Measurements from ENCODE around the gene TRAPPC14. TPM values are rescaled to one million over a fixed set of nuclear protein-coding genes. Genes with fewer than 3 reads are reported as not detected.

The TRAPPC14 gene
- total and polyA plus RNA-seq, 2 of the 13 experiments (the other 11 are each of a cell fraction or from before 2014, with no cell fraction given), result 4.7 to 9.6 TPM

DNA sequence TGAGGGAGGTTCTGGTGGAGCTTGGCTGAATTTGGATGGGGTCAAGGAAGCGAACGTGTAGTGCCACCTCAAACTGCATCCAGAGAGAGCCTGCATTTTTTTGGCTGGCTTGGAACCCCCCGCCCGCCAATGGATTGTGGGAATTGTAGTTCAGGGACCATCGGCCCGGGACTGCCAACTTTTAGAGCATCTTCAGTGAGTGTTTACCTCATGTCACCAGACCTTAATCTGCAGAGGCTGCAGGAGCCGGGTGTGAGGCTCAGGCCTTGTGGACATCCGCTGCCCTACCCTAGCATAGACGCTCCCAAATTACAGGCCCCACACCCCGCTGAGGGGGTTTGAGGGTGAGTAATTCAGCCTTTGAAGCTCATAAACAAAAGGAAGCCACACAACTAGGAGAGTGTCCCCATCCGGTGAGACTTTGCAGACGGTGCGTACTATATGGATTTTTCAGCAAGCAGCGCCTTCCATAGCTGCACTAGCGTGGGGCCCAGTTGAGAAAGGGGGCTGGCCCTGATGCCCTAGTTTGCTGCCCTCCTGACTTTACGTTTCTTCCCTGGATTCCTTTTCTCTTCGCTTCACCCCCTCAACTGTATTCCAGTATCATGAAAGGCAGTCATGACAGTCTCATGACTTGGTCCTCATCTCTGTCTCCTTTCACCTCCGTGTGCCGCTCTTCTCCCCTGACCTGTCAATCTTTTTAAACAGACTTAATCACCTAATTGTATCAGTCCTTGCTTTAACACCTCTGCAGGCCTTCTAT lies 38.4 kb downstream of the TRAPPC14 start:
- FAIRE-seq (no peak), DNase-seq (ENCODE audit: low spot score) (peak; percentile 57), ATAC-seq (peak; percentile 59)
- Histone ChIP-seq H3K36me3 (replicated peaks in 1 of 2; ENCODE audit: control insufficient read depth in 1 of 2, insufficient read depth in 2 of 2, low read length in 2 of 2) (no peaks in the 10 kb centered on the region), H3K9ac (ENCODE audit: insufficient read depth, low read depth, low read length) (peak overlapping the region; percentile 87), H2AFZ (ENCODE audit: low read length) (peak overlapping the region; percentile 71), H4K20me1 (ENCODE audit: insufficient read depth, low read length) (no peaks in the 10 kb centered on the region), H3K9me3 (ENCODE audit: low read length) (no peaks in the 10 kb centered on the region), H3K4me1 (ENCODE audit: insufficient read depth, low read length) (peaks cover 45% of the 10 kb centered on the region), H3K27ac (ENCODE audit: extremely low read length, insufficient read depth, low read length) (peak overlapping the region; percentile 77), H3K4me3 (replicated peaks in 1 of 3; ENCODE audit: insufficient read depth in 1 of 3, low read depth in 2 of 3, low read length in 3 of 3) (peak overlapping the region; percentile 62 to 98 (median 95)), H3K79me2 (ENCODE audit: insufficient read depth, low read length) (peaks cover 8% of the 10 kb centered on the region), H3K4me2 (ENCODE audit: low read depth, low read length) (peak overlapping the region; percentile 98), H3K27me3 (ENCODE audit: control insufficient read depth in 1 of 2, insufficient read depth in 2 of 2, low read length in 2 of 2) (no peaks in the 10 kb centered on the region; a peak in 1 of 5 replicates)
- in situ Hi-C loops (cut with HindIII; ENCODE audit: extremely low pct_ligation_motif_present, low pct_unique_long_range_greater_than_20kb) (no loop called here), intact Hi-C loops (cut with micrococcal nuclease; ENCODE audit: unreplicated experiment) (loop anchor here (2.0 kb wide), 1 partner anchor 19 kb away; the partner anchor contains the start of genes AP4M1 and MCM7)
- POLR2A ChIA-PET, result interaction anchor here (0.6 to 2.0 kb wide), 2 partner anchors 19 to 48 kb away, joined by 3 to 21 read pairs; partner anchors contain the start of genes AP4M1, GAL3ST4 and MCM7
- BruUV-seq (replicated peaks), result no TSS peak
- 2% methylated on average over 6 of the region's 19 CpGs for WGBS (ENCODE audit: low lambda C conversion rate)
- CTCF ChIA-PET (ENCODE audit: low intra/inter-chr PET ratio, low total read pairs), result no interaction called here
- TF ChIP-seq, protein P1, sequence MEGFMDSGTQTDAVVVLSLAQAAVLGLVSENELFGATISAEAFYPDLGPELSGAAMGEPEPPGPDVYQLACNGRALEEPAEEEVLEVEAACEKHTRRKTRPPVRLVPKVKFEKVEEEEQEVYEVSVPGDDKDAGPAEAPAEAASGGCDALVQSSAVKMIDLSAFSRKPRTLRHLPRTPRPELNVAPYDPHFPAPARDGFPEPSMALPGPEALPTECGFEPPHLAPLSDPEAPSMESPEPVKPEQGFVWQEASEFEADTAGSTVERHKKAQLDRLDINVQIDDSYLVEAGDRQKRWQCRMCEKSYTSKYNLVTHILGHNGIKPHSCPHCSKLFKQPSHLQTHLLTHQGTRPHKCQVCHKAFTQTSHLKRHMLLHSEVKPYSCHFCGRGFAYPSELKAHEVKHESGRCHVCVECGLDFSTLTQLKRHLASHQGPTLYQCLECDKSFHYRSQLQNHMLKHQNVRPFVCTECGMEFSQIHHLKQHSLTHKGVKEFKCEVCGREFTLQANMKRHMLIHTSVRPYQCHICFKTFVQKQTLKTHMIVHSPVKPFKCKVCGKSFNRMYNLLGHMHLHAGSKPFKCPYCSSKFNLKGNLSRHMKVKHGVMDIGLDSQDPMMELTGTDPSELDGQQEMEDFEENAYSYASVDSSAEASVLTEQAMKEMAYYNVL (CRISPR knock-in tag; IDR thresholded peaks at IDR 0.05; ENCODE audit: borderline replicate concordance), result 0 out of 2 replicates have a peak, but pooled peaks have one; percentile 31
- TF ChIP-seq, protein P2, sequence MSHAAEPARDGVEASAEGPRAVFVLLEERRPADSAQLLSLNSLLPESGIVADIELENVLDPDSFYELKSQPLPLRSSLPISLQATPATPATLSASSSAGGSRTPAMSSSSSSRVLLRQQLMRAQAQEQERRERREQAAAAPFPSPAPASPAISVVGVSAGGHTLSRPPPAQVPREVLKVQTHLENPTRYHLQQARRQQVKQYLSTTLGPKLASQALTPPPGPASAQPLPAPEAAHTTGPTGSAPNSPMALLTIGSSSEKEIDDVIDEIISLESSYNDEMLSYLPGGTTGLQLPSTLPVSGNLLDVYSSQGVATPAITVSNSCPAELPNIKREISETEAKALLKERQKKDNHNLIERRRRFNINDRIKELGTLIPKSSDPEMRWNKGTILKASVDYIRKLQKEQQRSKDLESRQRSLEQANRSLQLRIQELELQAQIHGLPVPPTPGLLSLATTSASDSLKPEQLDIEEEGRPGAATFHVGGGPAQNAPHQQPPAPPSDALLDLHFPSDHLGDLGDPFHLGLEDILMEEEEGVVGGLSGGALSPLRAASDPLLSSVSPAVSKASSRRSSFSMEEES (CRISPR knock-in tag; IDR thresholded peaks at IDR 0.05), result no peak
- peak; percentile 75 for TF ChIP-seq ZNF777 (CRISPR knock-in tag; IDR thresholded peaks at IDR 0.05)
- no peak for TF ChIP-seq KDM6A (CRISPR knock-in tag; IDR thresholded peaks at IDR 0.05; ENCODE audit: low read depth)
- TF ChIP-seq TCF7 (IDR thresholded peaks at IDR 0.05; ENCODE audit: low read depth), result no peak
- no peak for TF ChIP-seq RNF2 (conservative IDR thresholded peaks at IDR 0.05; ENCODE audit: low read depth)
- TF ChIP-seq PHF21A (CRISPR knock-in tag; IDR thresholded peaks at IDR 0.05), result no peak
- TF ChIP-seq PHB2 (IDR thresholded peaks at IDR 0.05; ENCODE audit: partially characterized antibody), result no peak
- no peak for TF ChIP-seq ZNF550 (CRISPR knock-in tag; IDR thresholded peaks at IDR 0.05; ENCODE audit: borderline replicate concordance)
- TF ChIP-seq ASH2L (IDR thresholded peaks at IDR 0.05; ENCODE audit: insufficient read length, low read depth, low read length), result no peak
- TF ChIP-seq, protein P3, sequence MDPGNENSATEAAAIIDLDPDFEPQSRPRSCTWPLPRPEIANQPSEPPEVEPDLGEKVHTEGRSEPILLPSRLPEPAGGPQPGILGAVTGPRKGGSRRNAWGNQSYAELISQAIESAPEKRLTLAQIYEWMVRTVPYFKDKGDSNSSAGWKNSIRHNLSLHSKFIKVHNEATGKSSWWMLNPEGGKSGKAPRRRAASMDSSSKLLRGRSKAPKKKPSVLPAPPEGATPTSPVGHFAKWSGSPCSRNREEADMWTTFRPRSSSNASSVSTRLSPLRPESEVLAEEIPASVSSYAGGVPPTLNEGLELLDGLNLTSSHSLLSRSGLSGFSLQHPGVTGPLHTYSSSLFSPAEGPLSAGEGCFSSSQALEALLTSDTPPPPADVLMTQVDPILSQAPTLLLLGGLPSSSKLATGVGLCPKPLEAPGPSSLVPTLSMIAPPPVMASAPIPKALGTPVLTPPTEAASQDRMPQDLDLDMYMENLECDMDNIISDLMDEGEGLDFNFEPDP (CRISPR knock-in tag; conservative IDR thresholded peaks at IDR 0.05), result no peak
- TF ChIP-seq SOX13 (IDR thresholded peaks at IDR 0.05), result no peak
- TF ChIP-seq SOX13 (CRISPR knock-in tag; conservative IDR thresholded peaks at IDR 0.05 in 1 of 2, IDR thresholded peaks at IDR 0.05 in 1 of 2), result peak in 1 of 2 experiments; percentile 3; a peak in 1 of 4 replicates
- TF ChIP-seq HCFC1 (IDR thresholded peaks at IDR 0.05; ENCODE audit: low read depth, low read length), result peak; percentile 65
- TF ChIP-seq, protein P4, sequence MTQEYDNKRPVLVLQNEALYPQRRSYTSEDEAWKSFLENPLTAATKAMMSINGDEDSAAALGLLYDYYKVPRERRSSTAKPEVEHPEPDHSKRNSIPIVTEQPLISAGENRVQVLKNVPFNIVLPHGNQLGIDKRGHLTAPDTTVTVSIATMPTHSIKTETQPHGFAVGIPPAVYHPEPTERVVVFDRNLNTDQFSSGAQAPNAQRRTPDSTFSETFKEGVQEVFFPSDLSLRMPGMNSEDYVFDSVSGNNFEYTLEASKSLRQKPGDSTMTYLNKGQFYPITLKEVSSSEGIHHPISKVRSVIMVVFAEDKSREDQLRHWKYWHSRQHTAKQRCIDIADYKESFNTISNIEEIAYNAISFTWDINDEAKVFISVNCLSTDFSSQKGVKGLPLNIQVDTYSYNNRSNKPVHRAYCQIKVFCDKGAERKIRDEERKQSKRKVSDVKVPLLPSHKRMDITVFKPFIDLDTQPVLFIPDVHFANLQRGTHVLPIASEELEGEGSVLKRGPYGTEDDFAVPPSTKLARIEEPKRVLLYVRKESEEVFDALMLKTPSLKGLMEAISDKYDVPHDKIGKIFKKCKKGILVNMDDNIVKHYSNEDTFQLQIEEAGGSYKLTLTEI (CRISPR knock-in tag; conservative IDR thresholded peaks at IDR 0.05), result no peak
- TF ChIP-seq HNRNPK (IDR thresholded peaks at IDR 0.05; ENCODE audit: low read depth, low read length, poor library complexity, severe bottlenecking), result no peak
- TF ChIP-seq SALL1 (CRISPR knock-in tag; IDR thresholded peaks at IDR 0.05), result no peak; the same call in 1 of the 2 replicates

All from HepG2 (cell line).